Activated T-helper 17 cell treated with anti-CD3 and anti-CD28 coated beads, Interleukin-2, amount 50 U/mL, for 72 hours (primary cell): Measurements from ENCODE around the gene PAX1. TPM values are rescaled to one million over a fixed set of nuclear protein-coding genes. Genes with fewer than 3 reads are reported as not detected.

Experiments used
- ATAC-seq: fragments of 150-1000 bp; cut with Tn5 transposase; replicated peaks from 2 replicates; pipeline ENCODE4 v1.10.0; 2021; ENCODE audit warnings: mild to moderate bottlenecking, moderate library complexity
- H3K27ac Mint-ChIP-seq: one replicate; pipeline ENCODE4 v1.8.0; 2022; ENCODE audit warnings: mixed read lengths
- H3K27me3 Mint-ChIP-seq: one replicate; pipeline ENCODE4 v1.8.0; 2022; ENCODE audit warnings: mixed read lengths
- H3K36me3 Mint-ChIP-seq: one replicate; pipeline ENCODE4 v1.8.0; 2022; ENCODE audit warnings: low read depth, mild to moderate bottlenecking, mixed read lengths
- H3K4me1 Mint-ChIP-seq: one replicate; pipeline ENCODE4 v1.8.0; 2022; ENCODE audit warnings: mixed read lengths
- H3K4me3 Mint-ChIP-seq: one replicate; pipeline ENCODE4 v1.8.0; 2022; ENCODE audit warnings: mild to moderate bottlenecking, mixed read lengths
- H3K9me3 Mint-ChIP-seq: one replicate; pipeline ENCODE4 v1.8.0; 2022; ENCODE audit warnings: mixed read lengths
- total RNA-seq, 2 donors: library from RNA; stranded (reverse); gene quantifications; one replicate each; pipeline ENCODE4 v1.2.3, GENCODE V29; 2022

Gene PAX1
- total RNA-seq, 2 donors from 2014 or later: not detected

GRCh38 chr20:21741266-21741665, 35.8 kb downstream of the PAX1 start:
- ATAC-seq: no peak
- Mint-ChIP-seq H3K27ac (no peak overlapping the region), H3K27me3 (no peaks in the 10 kb centered on the region), H3K36me3 (no peaks in the 10 kb centered on the region), H3K9me3 (peaks cover 18% of the 10 kb centered on the region), H3K4me1 (no peaks in the 10 kb centered on the region), H3K4me3 (no peak overlapping the region)

- Mint-ChIP-seq H3K9me3 (peaks cover 4% of the 10 kb centered on the region), H3K27ac (no peak overlapping the region), H3K36me3 (no peaks in the 10 kb centered on the region), H3K27me3 (no peaks in the 10 kb centered on the region), H3K4me3 (no peak overlapping the region), H3K4me1 (no peaks in the 10 kb centered on the region)
- no peak for ATAC-seq
These were observed 57.2 kb downstream of the PAX1 start for GRCh38 chr20:21762646-21763045.

- Mint-ChIP-seq H3K36me3 (no peaks in the 10 kb centered on the region), H3K27ac (no peak overlapping the region), H3K4me3 (no peak overlapping the region), H3K9me3 (peaks cover 4% of the 10 kb centered on the region), H3K4me1 (no peaks in the 10 kb centered on the region), H3K27me3 (no peaks in the 10 kb centered on the region)
- ATAC-seq: no peak
These were observed 61.8 kb downstream of the PAX1 start for GRCh38 chr20:21767200-21767738.

- ATAC-seq: no peak
- Mint-ChIP-seq H3K9me3 (peaks cover 4% of the 10 kb centered on the region), H3K27me3 (no peaks in the 10 kb centered on the region), H3K36me3 (no peaks in the 10 kb centered on the region), H3K27ac (no peak overlapping the region), H3K4me3 (no peak overlapping the region), H3K4me1 (no peaks in the 10 kb centered on the region)
These were observed 62.3 kb downstream of the PAX1 start for GRCh38 chr20:21767739-21768223.

Other genes starting within 250 kb of the PAX1 start
- not detected for gene NKX2-2, start 191.6 kb upstream of the PAX1 start, total RNA-seq